ENCODE results near the gene CAPZA1.

DNA sequence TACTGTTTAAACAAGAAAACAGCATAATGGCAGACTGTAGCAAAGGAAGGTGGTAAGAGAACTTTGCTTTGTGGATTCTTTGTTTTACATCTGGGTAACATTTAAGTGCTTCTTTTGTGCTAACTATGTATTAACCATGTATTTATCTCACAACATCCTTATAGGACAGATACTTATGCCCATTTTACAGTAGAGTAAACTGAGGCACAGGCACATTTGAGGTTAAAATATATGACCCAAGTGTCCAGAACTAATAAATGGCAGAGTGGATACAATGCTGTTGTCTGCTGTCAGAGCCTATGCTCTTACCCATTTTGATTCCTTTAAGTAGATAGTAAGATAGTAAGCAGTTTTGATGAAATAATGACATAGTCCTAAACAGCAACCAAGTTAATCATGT lies 7.3 kb downstream of the CAPZA1 start:
- TF ChIP-seq, protein P1, sequence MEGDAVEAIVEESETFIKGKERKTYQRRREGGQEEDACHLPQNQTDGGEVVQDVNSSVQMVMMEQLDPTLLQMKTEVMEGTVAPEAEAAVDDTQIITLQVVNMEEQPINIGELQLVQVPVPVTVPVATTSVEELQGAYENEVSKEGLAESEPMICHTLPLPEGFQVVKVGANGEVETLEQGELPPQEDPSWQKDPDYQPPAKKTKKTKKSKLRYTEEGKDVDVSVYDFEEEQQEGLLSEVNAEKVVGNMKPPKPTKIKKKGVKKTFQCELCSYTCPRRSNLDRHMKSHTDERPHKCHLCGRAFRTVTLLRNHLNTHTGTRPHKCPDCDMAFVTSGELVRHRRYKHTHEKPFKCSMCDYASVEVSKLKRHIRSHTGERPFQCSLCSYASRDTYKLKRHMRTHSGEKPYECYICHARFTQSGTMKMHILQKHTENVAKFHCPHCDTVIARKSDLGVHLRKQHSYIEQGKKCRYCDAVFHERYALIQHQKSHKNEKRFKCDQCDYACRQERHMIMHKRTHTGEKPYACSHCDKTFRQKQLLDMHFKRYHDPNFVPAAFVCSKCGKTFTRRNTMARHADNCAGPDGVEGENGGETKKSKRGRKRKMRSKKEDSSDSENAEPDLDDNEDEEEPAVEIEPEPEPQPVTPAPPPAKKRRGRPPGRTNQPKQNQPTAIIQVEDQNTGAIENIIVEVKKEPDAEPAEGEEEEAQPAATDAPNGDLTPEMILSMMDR (IDR thresholded peaks at IDR 0.05) = no peak
- no peak for TF ChIP-seq POLR2A (IDR thresholded peaks at IDR 0.05)

Data from adrenal gland (tissue), 5 donors.